Ovary (tissue), 9 donors: Measurements from ENCODE around the gene SUMF1. TPM values are rescaled to one million over a fixed set of nuclear protein-coding genes. Genes with fewer than 3 reads are reported as not detected.

Source experiments
- DNase-seq, 5 donors: peaks; one replicate each; pipeline ENCODE4 v3.0.0-alpha.2; 2019 to 2020
- H3K27ac ChIP-seq, 2 donors: fragments of 200-600 bp; one replicate each; pipeline versions ENCODE4 v1.5.1 to v1.8.0; 2019 to 2022
- H3K27me3 ChIP-seq: fragments of 200-600 bp; one replicate; pipeline ENCODE4 v1.8.0; 2022
- H3K36me3 ChIP-seq: fragments of 200-600 bp; sonication (generic); one replicate; pipeline ENCODE4 v1.5.1; 2019
- H3K4me1 ChIP-seq: one replicate; pipeline ENCODE4 v1.8.1; 2013; ENCODE audit warnings: mild to moderate bottlenecking, moderate library complexity; ENCODE audit not compliant: insufficient read depth
- H3K4me3 ChIP-seq: fragments of 200-600 bp; sonication (generic); one replicate; pipeline ENCODE4 v1.5.1; 2017
- H3K9me3 ChIP-seq, 2 donors: fragments of 200-600 bp in 1 of 2; sonication (generic) in 1 of 2; one replicate each; pipeline versions ENCODE4 v1.5.1 to v1.8.1; 2013 to 2019; ENCODE audit warnings: mild to moderate bottlenecking in 1 of 2, moderate library complexity in 1 of 2
- CTCF ChIP-seq, 3 donors: fragments of 450-650 bp in 2 of 3; fragments of 200-600 bp in 1 of 3; IDR thresholded peaks; one replicate each; pipeline versions ENCODE4 v1.5.1 to v1.8.0; 2016 to 2022; ENCODE audit warnings: antibody characterized with exemption in 3 of 3, mild to moderate bottlenecking in 1 of 3
- EP300 ChIP-seq: sonication (generic); formaldehyde crosslinking; IDR thresholded peaks from one replicate; pipeline ENCODE4 v1.6.1; 2017; ENCODE audit warnings: antibody characterized with exemption
- POLR2A ChIP-seq: fragments of 450-650 bp; IDR thresholded peaks from one replicate; pipeline ENCODE4 v1.6.1; 2017; ENCODE audit warnings: antibody characterized with exemption, mild to moderate bottlenecking, moderate library complexity
- WGBS, 3 donors: extraction: QIAGEN DNeasy Blood & Tissue Kit in 1 of 3; methylation state at CpG; one replicate each; pipeline versions ENCODE4 v1.1.5 to v1.1.7; 2013 to 2017; 5-methylcytosine and 5-hydroxymethylcytosine counted together
- intact Hi-C, 4 donors: fragments of 100-400 bp; cut with DNase I; formaldehyde crosslinking; loops; one replicate each; pipeline versions ENCODE4 v1.11.0 to v1.15.1; 2022 to 2023
- polyA plus RNA-seq, 2 donors: library from polyadenylated mRNA; stranded (reverse); fragments of 200-250 nt in 1 of 2; fragments of 350-450 nt in 1 of 2; fragmentation: Illumina TruSeq in 1 of 2; extraction: RNeasy Lipid Tissue Mini Kit (QIAGEN cat#74804) in 1 of 2; gene quantifications; one replicate each; pipeline ENCODE4 v1.2.3, GENCODE V29; 2013 to 2014
- total RNA-seq, 7 donors: library from RNA; depleted of rRNA in 2 of 7; stranded (reverse); fragments of >200 nt in 2 of 7; fragmentation: NEBNext Ultra II Directional in 3 of 7; extraction: Animal tissue kit (Norgen Biotek cat#: 25700) in 3 of 7; gene quantifications; one replicate each; pipeline versions ENCODE4 v1.1.0 to v1.2.4, GENCODE V29; 2016 to 2023
- donor health status: DM: no; HTN: no; CAD: no; lungs with moderate emphysema.
- donor health status: DM: no; HTN: no; CAD: no.
- donor health status: Bipolar disorder and iron deficiency.
- donor health status: DM: yes; HTN: yes; CAD: no.
- donor health status: DM: no; HTN: no; CAD: no.
- donor health status: DM: yes; HTN: yes; CAD: no.

Gene SUMF1
- total and polyA plus RNA-seq, 9 donors, result 17.6 to 57.2 (median 24.7) TPM

- H3K27ac ChIP-seq, result no peak overlapping the region
- H3K4me3 ChIP-seq, result no peak overlapping the region
- no peak for DNase-seq
- 71 to 77% (median 76%) methylated on average over 4 of the region's 4 CpGs for WGBS, 3 donors
- H3K27me3 ChIP-seq, result no peaks in the 10 kb centered on the region
- H3K4me1 ChIP-seq, result no peaks in the 10 kb centered on the region
- intact Hi-C loops, result no loop called here
- TF ChIP-seq CTCF (IDR thresholded peaks at IDR 0.05), result no peak
- TF ChIP-seq EP300, result no peak
- no peak for TF ChIP-seq POLR2A
- H3K36me3 ChIP-seq, result no peaks in the 10 kb centered on the region
- no peaks in the 10 kb centered on the region for H3K9me3 ChIP-seq
Measured at GRCh38 chr3:4314688-4315087, 152.4 kb downstream of the SUMF1 start.

- Histone ChIP-seq H3K27me3 (no peaks in the 10 kb centered on the region), H3K27ac (no peak overlapping the region), H3K36me3 (no peaks in the 10 kb centered on the region), H3K4me3 (no peak overlapping the region), H3K4me1 (peaks cover 4% of the 10 kb centered on the region), H3K9me3 (no peaks in the 10 kb centered on the region)
- 94 to 97% (median 96%) methylated on average over 4 of the region's 4 CpGs for WGBS, 3 donors
- DNase-seq, result no peak
- TF ChIP-seq CTCF (IDR thresholded peaks at IDR 0.05), result no peak
- TF ChIP-seq POLR2A, result no peak
- TF ChIP-seq EP300, result no peak
- intact Hi-C loops, result no loop called here
Measured at GRCh38 chr3:4313606-4314293, 153.3 kb downstream of the SUMF1 start.

- intact Hi-C loops, result no loop called here
- no peaks in the 10 kb centered on the region for H3K9me3 ChIP-seq
- no peaks in the 10 kb centered on the region for H3K27me3 ChIP-seq
- H3K4me1 ChIP-seq, result peaks cover 9% of the 10 kb centered on the region
- DNase-seq, result no peak
- H3K36me3 ChIP-seq, result no peaks in the 10 kb centered on the region
- no peak overlapping the region for H3K27ac ChIP-seq
- TF ChIP-seq EP300, result no peak
- no peak for TF ChIP-seq POLR2A
- TF ChIP-seq CTCF (IDR thresholded peaks at IDR 0.05), result no peak
- no peak overlapping the region for H3K4me3 ChIP-seq
Measured at GRCh38 chr3:4311496-4311895, 155.6 kb downstream of the SUMF1 start.

Other genes with a start within 250 kb of the SUMF1 start
- gene SETMAR, start 163.9 kb downstream of the SUMF1 start, total RNA-seq, result 10 to 100 TPM; 17.9 to 38.5 (median 28.6) TPM
- 10 to 100 TPM; 33.4 to 40.6 TPM for gene SETMAR, start 163.9 kb downstream of the SUMF1 start, polyA plus RNA-seq
- 100 to 1,000 TPM in 6 of 7 donors, 10 to 100 TPM in 1; 78.5 to 313 (median 146) TPM for gene ITPR1, start 26.1 kb upstream of the SUMF1 start, total RNA-seq
- 100 to 1,000 TPM in 1 of 2 donors, 10 to 100 TPM in 1; 59.5 to 144 TPM for gene ITPR1, start 26.1 kb upstream of the SUMF1 start, polyA plus RNA-seq